ENCODE measurements around the gene UNC93A.
"Not testable (repeated sequence)": the region's sequence is repeated elsewhere in the genome, so short reads cannot be mapped to it uniquely, and the experiment has no call there.

UNC93A gene

GRCh38 chr6:167270499-167271311, 20.4 kb upstream of the UNC93A start:
- DNase-seq (ENCODE audit: low read depth, low spot score): no peak

GRCh38 chr6:167272151-167272550, 19.0 kb upstream of the UNC93A start:
- no peak for DNase-seq (ENCODE audit: low read depth, low spot score)

DNA sequence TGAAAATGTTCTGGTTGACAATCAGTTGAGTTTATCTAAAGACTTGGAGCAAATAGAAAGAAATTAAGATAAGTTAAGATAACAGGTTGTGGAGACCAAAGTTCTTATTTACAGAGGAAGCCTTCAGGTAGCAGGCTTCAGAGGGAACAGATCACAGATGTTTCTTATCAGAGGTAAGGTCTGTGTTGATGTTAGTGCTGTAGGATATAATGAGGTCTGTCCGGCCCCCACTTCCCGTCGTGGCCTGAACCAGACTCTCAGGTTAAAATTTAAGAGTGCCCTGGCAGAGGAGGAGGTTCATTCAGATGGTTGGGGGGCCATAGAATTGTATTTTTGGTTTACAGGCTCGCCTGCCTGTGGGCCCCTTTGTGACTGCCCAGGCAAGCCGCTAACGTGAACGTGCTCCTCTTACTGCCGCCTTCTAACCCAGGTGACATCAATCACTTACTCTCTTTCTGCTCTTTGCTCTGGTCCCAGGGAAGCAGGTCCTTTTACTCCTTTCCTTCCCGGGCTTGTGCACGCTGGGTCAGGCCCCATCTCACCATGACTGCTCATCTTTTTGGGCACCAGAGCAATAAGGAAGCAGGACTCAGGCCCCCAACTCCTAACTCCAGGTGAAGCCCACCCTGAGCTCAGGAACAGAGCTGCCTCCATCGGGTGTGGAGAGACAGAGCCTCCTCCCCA, 18.3 kb upstream of the UNC93A start:
- no peak for DNase-seq (ENCODE audit: low read depth, low spot score)

DNA sequence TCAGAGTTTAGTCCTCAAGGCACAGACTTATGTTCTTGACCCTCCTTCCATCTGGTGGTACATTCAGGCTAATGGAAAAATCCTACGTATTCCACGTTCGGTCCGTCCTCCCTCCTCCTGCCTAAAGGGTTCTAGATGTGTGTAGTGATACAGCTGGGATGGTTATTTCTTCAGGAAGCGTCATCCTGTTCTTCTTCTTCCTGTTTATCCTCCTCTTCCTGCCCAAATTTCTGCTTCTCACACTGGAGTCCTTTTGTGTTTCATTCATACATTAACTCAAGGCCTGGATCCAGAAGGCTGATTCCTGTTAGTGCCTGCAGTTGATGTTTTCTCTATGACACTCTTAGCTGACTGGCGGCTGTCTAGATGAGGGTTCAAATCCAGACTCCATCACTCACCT, 16.8 kb upstream of the UNC93A start:
- no peak for DNase-seq (ENCODE audit: low read depth, low spot score)

DNA sequence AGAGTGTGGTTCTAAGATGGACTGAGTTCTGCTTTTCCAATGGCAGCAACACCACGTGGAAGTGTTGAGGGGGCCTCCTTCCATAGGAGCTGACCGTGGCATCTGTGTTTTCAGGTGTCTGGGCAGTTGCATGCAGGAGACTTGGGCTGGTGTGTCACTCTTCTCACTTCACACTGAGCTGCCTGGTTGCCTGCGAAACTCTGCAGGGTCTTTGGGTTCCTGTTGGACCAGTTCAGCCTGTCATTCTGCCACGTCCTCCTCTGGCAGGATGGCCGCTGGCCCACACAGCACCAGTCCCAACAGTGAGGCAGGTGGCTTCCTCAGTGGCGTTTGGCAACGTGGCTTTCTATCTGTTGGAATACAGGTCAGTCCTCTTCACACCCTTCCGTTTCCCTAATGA, 16.1 kb upstream of the UNC93A start:
- no peak for DNase-seq (ENCODE audit: low read depth, low spot score)

- no peak for DNase-seq (ENCODE audit: low read depth, low spot score)
These were observed 15.7 kb upstream of the UNC93A start for GRCh38 chr6:167275436-167275835.

DNA sequence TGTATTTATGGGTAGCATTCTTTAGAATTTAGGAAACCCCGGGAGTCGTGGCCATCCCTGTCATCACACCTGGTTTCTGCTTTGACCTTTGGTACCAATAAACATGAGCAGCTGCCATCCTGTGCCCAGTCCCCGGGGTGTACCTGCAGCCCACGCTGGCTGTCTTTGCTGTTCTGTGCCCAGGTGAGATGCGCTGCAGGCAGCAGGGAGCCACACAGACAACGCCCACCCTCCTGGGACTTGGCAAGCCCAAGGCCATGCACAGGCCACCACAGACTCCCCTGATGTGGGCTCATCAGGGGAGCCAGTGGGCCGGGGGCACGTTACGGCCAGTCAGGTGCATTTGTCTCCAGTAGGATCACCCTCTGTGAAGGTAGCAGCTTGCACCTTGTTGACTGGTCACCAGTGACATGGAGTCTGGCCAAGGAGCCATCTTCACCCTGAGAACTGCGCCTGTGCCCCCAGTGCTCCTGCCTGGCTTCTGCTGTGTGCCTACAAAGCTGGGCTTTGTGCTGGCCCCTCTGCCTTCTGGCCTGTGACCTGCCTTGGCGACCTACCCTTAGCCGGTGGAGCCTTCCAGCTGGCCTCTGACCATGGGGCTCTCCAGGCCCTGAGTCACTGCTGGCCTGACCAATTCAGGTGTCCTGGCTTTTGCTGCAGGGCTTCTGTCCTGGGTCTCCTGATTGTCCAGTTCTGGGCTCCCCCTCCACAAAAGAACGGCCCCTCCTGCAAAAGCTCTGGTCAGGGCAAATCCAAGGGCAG, 14.2 kb upstream of the UNC93A start:
- DNase-seq (ENCODE audit: low read depth, low spot score): no peak

DNA sequence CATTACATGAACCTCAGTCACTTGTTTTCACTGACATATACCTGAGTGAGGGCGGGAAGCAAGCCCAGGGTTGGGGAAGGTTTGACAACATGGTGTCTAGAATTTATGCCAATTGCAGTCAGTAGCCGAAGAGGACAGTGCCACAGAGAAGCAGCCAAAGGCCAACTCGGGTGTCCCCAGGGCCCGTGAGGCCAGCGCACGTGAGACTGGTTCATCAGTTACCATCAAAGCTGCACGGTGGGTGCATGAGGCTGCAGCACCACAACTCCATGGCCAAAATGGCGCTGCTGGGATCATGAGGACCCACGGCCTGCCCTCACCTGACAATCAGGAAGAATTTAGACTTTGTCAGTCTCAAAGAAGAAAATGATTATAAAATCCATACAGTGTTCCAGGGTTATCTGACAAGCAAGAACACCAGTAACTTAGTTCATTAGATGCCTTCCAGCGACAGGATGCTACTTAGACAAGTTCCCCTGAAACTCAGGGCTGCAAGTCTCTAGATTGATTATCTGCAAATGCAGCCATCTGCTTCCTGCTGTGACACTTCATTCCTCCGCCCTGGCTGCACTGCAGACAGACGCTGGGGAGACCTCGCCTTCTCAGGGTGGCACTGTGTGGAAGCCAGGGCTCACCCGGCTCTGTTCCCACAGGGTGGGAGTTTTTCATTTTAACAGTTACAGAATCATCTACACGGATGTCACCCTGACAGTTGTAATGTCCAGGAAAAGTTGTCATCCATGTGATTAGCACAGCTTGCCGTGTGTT, 12.8 kb upstream of the UNC93A start:
- not testable (repeated sequence) for DNase-seq (ENCODE audit: low read depth, low spot score)

GRCh38 chr6:167279766-167280446, 11.2 kb upstream of the UNC93A start:
- no peak for DNase-seq (ENCODE audit: low read depth, low spot score)

DNA sequence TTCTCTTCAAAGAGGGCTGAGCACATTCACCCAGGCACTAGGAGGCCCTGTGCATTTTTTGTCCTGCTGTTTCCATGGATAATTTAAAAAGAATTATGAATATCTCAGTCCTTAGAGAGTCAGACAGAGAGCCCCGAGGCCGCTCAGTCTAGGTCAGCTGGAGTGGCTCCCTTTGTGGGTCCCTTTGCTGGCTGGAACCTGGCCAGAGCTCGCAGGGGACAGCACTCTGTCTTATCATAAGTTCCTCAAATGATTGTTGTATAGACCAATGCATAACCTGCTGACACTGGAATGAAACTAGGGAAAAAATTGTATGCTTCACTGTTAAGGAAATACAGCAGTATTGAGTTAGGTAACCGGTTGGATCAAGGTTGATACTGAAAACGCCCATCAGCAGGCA, 10.6 kb upstream of the UNC93A start:
- not testable (repeated sequence) for DNase-seq (ENCODE audit: low read depth, low spot score)

- no peak for DNase-seq (ENCODE audit: low read depth, low spot score)
These were observed 8.9 kb upstream of the UNC93A start for GRCh38 chr6:167282165-167282564.

DNA sequence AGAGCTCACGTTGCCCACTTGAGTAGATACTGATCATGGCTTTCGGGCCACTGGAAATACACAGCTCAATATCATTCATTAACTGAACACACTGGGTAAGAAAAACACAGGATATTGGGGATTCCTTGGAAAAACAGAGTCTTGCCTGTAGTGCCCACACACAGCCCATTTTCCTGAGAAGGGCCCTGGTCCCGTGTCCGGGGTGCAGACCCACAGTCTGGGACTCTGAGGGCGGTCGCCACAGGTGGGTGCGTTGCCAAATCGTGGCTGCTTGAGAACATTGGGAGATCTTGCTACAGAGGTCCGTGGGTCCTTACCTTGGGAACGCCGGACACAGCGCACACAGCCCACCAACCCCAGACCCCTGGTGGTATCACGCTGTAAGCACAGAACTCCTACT, 6.5 kb upstream of the UNC93A start:
- not testable (repeated sequence) for DNase-seq (ENCODE audit: low read depth, low spot score)

GRCh38 chr6:167285077-167285770, 5.9 kb upstream of the UNC93A start:
- no peak for DNase-seq (ENCODE audit: low read depth, low spot score)

- no peak for DNase-seq (ENCODE audit: low read depth, low spot score)
These were observed 3.5 kb upstream of the UNC93A start for GRCh38 chr6:167287513-167288048.

- DNase-seq (ENCODE audit: low read depth, low spot score): not testable (repeated sequence)
These were observed 2.4 kb upstream of the UNC93A start for GRCh38 chr6:167288591-167289225.

- DNase-seq (ENCODE audit: low read depth, low spot score): not testable (repeated sequence)
These were observed 1.8 kb upstream of the UNC93A start for GRCh38 chr6:167289291-167289690.

GRCh38 chr6:167291623-167292300, 647 bp downstream of the UNC93A start:
- DNase-seq (ENCODE audit: low read depth, low spot score): no peak

DNA sequence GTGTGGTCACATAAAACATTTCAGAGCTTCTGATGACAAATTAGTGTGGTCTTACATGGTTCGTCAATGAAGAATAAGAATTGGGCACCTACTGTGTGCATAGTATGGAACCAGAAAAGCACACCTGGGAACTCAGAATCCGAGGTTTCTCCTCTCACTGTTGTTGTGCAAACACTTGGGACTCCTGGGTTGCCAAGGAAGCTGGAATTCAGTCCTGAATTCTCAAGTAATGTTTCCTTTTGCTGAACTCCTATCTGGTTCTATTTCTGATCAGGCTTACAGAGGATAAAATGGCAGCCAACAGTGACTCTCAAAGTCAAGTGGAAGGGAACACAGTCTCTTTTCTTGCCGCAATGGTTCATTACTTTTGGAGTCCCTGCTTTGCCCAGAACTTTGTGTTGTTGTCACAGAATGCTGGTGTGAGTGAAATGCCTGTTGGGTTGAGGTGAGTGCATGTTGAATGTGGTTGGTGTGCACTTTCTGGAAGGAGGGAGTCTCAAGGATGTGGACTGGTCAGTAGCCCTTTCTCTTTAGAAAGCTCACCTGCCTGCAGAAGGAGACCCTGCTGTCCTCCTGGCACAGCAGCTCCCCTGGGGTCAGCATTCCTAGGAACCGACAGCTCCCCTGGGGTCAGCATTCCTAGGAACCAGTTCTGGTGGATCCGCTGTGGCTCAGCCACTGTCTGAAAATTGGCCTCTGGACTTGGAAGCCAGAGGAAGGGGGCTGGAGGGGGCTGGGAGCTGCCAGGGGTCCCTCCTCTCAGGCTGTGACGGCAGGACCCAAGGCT, 1.4 kb downstream of the UNC93A start:
- no peak for DNase-seq (ENCODE audit: low read depth, low spot score)
